NOMO-1 (cell line): Measurements from ENCODE around the gene GRAMD2B.
A peak's percentile ranks its signal among the peaks of the same experiment; 100 is the strongest.

Experiments used
- DNase-seq, 2 experiments: peaks; one replicate each; lab custom pipeline; 2025; ENCODE audit not compliant: unreplicated experiment in 2 of 2; lab: John Stamatoyannopoulos, UW

The GRAMD2B gene

DNA sequence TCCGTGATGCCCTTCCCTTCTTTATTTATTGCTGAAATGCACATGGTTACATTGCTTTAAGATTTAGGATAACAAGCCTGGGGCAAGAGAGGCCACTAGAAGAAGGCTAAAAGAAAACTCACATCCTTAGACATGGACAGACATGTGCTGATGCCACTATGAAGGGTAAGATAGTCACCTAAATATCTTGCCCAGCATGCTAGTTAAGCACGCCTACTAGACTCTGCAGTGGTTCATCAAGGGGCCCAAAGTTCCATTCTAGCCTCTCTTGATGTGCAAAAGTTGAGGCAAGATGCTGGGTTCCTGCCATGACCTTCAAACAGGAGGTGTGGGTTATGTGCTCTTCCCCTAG lies 49.3 kb downstream of the GRAMD2B start:
- DNase-seq, result no peak

DNA sequence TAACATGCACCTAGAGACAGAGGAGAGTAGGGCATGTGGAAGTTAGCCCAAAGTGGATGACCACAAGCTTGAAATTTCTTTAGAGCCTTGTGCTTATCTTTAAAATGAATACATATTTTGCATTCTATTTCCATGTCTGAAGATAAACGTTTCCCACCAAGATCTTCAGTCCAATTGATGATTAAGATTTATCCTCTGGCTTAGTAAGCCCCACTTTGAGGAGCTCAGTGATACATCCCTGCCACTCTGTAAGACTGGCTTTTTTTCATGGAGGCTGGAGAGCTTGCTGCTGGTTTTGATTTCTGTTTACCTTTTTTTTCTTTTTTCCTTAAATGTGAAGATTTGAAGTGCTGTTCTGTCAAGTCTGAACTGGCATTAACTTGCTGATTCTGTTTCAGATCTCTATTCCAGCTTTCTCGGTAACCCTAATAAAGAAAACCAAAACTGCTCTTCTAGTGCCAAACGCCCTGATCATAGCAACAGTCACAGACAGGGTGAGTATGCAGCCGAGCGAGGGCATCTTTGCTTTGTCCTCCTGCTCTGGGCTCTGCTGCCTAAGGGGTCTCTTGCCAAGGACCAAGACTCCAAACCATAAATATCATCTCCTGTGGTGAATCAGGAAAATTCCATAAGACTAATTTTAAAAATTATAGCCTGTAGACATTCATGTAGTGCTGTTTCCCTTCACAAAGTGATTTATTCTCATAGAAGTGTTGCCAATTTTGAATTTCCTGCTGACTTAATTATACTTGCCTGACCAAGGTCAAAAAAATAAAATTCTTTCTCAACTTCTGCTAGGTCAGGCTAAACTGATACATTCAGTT lies 54.3 kb downstream of the GRAMD2B start:
- peak in 1 of 2 experiments; percentile 7 for DNase-seq

DNA sequence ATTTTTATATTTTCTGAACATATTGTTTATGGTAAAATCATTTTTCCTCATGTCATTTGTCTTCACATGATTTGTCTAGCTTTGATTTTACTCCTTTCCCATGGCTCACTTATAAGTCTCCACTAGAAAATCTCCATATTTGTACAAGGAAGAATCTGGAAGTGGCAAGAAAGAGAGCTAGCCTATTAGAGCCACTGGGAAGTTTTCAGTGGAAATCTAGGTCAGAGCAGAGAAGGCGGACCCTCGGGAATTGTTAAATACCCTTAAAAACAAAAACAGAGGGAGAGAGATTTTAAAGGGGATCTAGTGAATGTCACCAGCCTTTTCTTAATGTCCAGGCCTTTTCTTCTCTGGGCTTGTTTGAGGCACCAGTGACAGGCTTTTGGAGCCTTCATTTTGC lies 56.6 kb downstream of the GRAMD2B start:
- DNase-seq, result no peak

- DNase-seq, result no peak
Observed at GRCh38 chr5:126480824-126481223, 57.6 kb downstream of the GRAMD2B start.

DNA sequence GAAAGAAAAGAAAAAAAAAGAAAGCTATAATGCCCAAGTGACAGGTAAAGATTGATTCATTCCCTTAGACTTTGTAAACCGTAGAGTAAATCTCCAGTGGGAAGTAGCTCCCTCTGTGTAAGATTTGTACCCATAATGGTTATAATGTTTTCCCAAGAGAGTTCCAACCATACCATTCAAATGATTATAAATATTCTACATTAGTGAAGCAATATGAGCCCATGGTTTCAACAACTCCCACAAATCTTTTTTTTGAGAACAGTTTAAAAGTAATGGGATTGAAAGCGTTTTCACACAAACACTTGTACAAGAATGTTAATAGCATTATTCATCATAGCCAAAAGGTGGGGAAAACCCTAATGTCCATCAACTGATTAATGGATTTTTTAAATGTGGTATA lies 58.0 kb downstream of the GRAMD2B start:
- no peak for DNase-seq

DNA sequence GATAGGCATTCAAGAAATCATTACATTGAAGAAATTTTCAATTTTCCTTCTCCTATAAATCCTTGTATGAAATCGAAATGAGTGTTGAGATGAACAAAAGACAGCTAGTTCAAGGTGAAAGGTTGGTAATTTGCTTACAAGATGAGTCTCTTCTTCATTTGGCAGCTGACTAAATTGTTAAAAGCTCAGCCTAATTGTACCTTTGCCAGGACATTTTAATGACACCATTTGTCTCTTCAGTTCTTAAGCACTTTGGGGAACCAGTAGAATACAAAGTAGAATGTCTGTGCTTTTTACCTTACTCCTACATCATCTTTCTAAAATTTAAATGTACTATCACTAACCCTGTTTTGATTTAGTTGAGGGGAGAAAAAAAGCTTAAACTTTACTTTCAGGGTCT lies 59.4 kb downstream of the GRAMD2B start:
- no peak for DNase-seq

DNA sequence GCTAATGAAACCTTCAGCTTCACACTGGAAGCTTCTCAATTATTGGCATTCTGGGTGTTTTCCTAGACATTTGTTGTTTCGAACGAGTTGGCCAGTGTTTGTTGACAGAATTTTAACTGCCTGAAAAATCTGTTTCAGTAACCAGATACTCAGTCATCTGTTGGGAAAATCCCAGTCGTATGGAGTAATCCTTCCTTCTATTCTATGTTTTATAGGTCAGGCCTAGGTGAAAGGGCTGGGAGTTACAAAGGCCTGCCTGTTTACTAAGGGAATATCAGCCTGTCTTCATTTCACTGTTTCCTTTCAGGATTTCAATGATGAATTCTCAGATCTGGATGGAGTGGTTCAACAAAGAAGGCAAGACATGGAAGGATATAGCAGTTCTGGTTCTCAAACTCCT lies 59.9 kb downstream of the GRAMD2B start:
- no peak for DNase-seq

DNA sequence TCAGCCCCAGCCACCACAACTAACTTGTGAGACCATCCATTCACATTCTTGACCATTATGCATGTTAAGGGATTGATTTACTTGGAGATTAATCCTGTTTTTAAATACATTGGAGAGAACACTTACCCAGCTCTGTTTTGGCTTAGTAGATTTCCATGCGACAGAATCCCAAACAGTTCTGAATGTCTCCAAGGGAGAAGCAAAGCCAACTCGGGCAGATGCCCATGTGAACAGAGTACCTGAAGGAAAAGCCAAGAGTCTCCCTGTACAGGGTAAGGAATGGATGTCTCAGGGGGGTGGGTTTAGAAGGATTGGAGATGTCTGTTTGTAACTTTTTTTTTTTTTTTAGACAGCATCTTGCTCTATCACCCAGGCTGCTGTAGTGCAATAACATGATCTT lies 61.0 kb downstream of the GRAMD2B start:
- DNase-seq, result no peak

- no peak for DNase-seq
Observed at GRCh38 chr5:126486332-126486731, 63.1 kb downstream of the GRAMD2B start.

DNA sequence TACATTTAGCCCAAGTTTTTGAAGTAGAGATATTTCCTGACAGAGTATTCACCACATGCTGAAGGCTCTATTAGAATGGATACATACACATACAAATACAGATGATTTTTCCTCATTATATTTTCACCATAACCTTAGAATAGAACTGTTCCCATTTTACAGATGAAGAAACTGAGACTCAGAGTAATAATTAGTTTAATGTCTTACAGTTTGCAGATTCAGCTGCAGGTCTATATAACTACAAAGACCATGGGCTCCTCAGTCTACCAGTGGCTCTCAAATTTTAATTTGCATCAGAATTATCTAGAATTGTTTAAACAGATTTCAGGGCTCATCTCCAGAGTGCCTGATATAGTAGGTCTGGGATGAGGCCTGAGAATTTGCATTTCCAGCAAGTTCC lies 64.4 kb downstream of the GRAMD2B start:
- DNase-seq, result no peak

GRCh38 chr5:126488443-126489065 lies 65.3 kb downstream of the GRAMD2B start:
- DNase-seq, result no peak

GRCh38 chr5:126490167-126490940 lies 67.1 kb downstream of the GRAMD2B start:
- DNase-seq, result no peak

GRCh38 chr5:126492939-126493338 lies 69.7 kb downstream of the GRAMD2B start:
- DNase-seq, result no peak

DNA sequence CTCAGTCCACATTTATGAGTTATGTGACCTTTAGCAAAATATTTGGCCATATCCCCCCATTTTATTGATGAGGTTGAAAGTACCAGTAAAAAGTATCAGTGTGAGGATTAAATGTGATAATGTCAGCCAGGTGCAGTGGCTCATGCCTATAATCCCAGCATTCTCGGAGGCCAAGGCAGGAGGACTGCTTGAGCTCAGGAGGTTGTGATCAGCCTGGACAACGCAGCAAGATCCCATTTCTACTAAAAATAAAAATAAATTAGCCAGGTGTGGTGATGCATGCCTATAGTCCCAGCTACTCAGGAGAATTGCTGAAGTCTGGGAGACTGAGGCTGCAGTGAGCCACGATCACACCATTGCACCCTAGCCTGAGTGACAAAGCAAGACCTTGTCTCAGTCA lies 71.2 kb downstream of the GRAMD2B start:
- DNase-seq, result no peak

- DNase-seq, result no peak
Observed at GRCh38 chr5:126497506-126497905, 74.3 kb downstream of the GRAMD2B start.

- no peak for DNase-seq
Observed at GRCh38 chr5:126499278-126499677, 76.1 kb downstream of the GRAMD2B start.

DNA sequence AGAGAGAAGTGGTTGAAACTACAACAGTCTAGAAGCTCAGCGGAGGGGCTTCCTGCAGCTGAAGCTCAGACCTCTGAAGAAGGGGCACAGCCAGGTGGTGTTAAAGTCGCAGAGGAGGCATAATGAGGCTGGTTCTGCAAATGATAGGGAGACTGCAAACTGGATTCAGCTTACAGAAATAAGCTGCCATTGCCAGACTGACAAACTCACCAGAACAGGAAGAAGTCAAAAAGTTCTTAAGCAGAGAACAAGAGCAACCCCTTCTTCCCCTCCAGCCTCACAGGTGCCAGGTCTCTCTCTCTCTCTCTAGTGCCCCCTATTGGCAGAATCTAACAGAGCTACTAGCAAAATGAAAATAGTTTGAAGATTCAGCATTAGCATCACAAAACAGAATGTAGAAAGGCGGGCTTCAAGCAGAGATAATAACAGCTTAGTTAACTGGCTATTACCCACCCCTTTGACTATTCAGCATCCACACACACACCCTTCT lies 76.7 kb downstream of the GRAMD2B start:
- peak; percentile 3 to 35 for DNase-seq

- DNase-seq, result no peak
Observed at GRCh38 chr5:126501448-126501847, 78.2 kb downstream of the GRAMD2B start.

GRCh38 chr5:126503602-126504104 lies 80.4 kb downstream of the GRAMD2B start:
- DNase-seq, result no peak

- DNase-seq, result no peak
Observed at GRCh38 chr5:126506079-126506478, 82.9 kb downstream of the GRAMD2B start.

DNA sequence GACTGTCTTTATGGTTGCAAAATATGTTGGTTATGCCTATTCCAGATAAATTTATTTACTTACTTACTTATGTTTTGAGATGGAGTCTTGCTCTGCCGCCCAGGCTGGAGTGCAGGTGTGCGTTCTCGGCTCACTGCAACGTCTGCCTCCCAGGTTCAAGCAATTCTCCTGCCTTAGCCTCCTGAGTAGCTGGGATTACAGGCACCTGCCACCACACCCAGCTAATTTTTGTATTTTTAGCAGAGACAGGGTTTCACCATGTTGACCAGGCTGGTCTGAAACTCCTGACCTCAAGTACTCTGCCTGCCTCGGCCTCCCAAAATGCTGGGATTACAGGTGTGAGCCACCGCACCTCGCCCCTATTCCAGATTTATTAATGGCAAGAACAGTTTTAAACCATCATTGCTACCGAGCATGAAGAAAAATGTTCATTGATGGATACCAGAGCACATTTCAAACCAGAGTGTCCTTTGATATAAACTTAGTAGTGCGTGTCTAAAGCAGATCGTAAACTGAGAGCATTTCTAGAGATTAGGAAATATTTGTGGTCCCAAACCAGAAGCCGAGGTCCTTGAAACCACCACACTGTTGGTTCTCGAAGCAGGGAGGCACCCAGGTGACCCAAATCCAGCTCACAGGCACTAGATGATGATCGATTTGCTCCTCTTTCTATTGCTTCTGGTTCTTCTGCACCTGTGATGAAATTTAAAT lies 85.2 kb downstream of the GRAMD2B start:
- DNase-seq, result peak in 1 of 2 experiments; percentile 47
